ENCODE results near the gene NDFIP1.
"Not testable (repeated sequence)": the region's sequence is repeated elsewhere in the genome, so short reads cannot be mapped to it uniquely, and the experiment has no call there.

NDFIP1 gene

GRCh38 chr5:142120247-142120935, 11.8 kb downstream of the NDFIP1 start:
- DNase-seq, result no peak

GRCh38 chr5:142122121-142122520, 13.5 kb downstream of the NDFIP1 start:
- DNase-seq, result no peak

GRCh38 chr5:142125378-142125777, 16.8 kb downstream of the NDFIP1 start:
- no peak for DNase-seq

- DNase-seq, result no peak
These were observed 17.4 kb downstream of the NDFIP1 start for GRCh38 chr5:142125963-142126362.

GRCh38 chr5:142128675-142129208, 20.2 kb downstream of the NDFIP1 start:
- DNase-seq, result no peak

GRCh38 chr5:142129446-142130066, 21.0 kb downstream of the NDFIP1 start:
- DNase-seq, result no peak

- DNase-seq, result no peak
These were observed 22.8 kb downstream of the NDFIP1 start for GRCh38 chr5:142131394-142131793.

- DNase-seq, result no peak
These were observed 24.3 kb downstream of the NDFIP1 start for GRCh38 chr5:142132916-142133315.

- no peak for DNase-seq
These were observed 25.0 kb downstream of the NDFIP1 start for GRCh38 chr5:142133330-142134206.

- no peak for DNase-seq
These were observed 25.9 kb downstream of the NDFIP1 start for GRCh38 chr5:142134331-142135010.

- no peak for DNase-seq
These were observed 32.9 kb downstream of the NDFIP1 start for GRCh38 chr5:142141463-142141862.

GRCh38 chr5:142143878-142144277, 35.3 kb downstream of the NDFIP1 start:
- no peak for DNase-seq

GRCh38 chr5:142145106-142145900, 36.7 kb downstream of the NDFIP1 start:
- no peak for DNase-seq

GRCh38 chr5:142149363-142149762, 40.8 kb downstream of the NDFIP1 start:
- DNase-seq, result no peak

- no peak for DNase-seq
These were observed 41.9 kb downstream of the NDFIP1 start for GRCh38 chr5:142150431-142150830.

- DNase-seq, result no peak
These were observed 43.1 kb downstream of the NDFIP1 start for GRCh38 chr5:142151436-142152383.

- DNase-seq, result no peak
These were observed 43.8 kb downstream of the NDFIP1 start for GRCh38 chr5:142152384-142152732.

GRCh38 chr5:142153674-142154448, 45.3 kb downstream of the NDFIP1 start:
- DNase-seq, result no peak

GRCh38 chr5:142154449-142154841, 45.9 kb downstream of the NDFIP1 start:
- not testable (repeated sequence) for DNase-seq

GRCh38 chr5:142156839-142157463, 48.4 kb downstream of the NDFIP1 start:
- DNase-seq, result no peak

Measured in 8988T (cell line).